GM21360 (cell line): ENCODE data around the gene KCNG2.
"Not testable (repeated sequence)": the region's sequence is repeated elsewhere in the genome, so short reads cannot be mapped to it uniquely, and the experiment has no call there.

Experiments used
- ATAC-seq: cut with Tn5 transposase; IDR thresholded peaks from one replicate; pipeline ENCODE4 v1.9.1; 2021; ENCODE audit warnings: mild to moderate bottlenecking, moderate library complexity; ENCODE audit not compliant: unreplicated experiment

Gene KCNG2

DNA sequence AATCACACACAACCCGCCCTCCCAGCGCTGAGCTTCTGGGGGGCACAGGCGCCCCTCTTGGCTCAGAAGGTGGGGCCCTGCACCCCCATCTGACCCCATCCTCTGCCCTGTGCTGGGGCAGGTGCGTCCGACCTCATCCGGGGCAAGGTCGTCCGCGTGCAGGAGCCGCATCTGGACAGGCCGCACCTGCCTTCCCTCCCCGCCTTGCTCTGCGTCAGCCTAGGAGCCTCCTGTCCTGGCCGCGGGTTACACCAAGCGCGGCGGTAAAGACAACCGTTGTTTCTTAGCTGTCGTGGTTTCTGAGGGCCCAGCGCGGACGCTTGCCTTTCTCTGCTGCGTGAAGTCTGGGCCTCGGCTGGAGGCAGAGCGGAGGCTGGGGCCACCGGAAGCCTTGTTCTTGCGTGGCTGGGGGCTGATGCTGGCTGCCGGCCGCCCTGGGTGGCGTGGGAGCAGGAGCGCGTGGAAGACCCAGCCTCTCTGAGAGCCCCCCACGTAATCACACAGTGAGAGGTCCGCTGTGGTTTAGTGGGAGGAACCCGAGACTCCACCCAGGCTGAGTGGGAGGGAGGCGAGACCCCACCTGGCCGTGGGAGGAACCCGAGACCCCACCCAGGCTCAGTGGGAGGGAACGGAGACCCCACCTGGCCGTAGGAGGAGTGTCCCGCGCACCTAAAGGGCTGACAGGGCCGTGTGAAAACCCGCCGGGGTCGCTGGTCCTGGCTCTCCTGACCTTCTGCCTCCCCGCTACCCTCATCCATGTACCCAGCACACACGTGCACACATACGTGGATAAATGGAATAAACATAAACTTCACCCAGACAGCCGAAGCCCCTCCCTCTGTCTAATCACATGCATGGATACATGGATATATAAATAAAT is 51.8 kb downstream of the KCNG2 start:
- no peak for ATAC-seq

DNA sequence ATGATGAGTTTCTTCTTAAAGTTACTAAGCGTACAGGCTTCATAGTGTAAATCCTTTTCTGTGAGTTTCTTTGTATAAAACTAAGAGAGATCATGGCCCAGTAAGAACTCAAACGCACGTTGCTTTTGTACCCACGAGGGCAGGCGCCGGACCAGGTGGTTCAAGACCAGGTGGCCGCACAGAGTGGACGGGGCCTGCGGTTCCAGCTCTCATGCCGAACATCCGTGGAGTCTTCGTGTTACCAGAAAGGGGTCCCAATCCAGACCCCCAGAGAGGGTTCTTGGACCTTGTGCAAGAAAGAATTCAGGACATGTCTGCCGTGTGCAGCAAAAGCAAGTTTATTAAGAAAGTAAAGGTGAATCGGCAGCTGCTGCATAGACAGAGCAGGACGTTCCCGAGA is 53.0 kb downstream of the KCNG2 start:
- ATAC-seq: no peak

DNA sequence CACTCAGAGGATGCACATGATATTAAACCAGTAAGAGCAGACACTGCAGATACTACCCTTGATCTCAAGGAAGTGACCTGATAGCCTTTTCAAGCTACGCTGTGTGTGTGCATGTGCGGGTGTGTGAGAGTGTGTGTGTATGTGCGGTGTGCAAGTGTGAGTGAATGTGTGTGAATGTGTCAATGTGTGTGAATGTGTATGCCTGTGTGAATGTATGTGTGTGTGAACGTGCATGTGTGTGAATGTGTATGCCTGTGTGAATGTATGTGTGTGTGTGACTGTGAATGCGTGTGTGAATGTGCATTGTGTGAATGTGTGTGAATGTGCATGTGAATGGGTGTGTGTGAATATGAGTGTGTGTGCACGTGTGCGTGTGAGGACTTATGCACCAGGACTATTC is 53.8 kb downstream of the KCNG2 start:
- no peak for ATAC-seq

DNA sequence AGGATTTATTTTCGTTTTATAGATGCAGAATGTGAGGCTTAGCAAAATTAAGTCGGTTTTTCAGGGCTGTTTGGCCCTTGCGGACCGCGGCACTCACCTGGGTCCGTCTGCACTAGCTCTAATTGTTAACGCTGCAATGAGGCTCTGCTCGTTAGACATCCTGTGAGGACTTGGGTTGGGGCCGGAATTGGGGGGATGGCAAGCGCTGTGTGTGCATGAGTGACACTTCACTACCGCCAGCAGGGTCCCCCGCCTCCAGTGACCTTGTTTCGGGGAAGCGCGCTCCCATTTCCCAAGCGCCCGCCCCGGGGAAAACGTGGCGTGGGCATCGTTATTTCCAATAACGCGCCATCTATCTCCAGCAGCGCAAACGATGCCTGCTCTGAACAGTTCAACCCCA is 54.2 kb downstream of the KCNG2 start:
- ATAC-seq: no peak

DNA sequence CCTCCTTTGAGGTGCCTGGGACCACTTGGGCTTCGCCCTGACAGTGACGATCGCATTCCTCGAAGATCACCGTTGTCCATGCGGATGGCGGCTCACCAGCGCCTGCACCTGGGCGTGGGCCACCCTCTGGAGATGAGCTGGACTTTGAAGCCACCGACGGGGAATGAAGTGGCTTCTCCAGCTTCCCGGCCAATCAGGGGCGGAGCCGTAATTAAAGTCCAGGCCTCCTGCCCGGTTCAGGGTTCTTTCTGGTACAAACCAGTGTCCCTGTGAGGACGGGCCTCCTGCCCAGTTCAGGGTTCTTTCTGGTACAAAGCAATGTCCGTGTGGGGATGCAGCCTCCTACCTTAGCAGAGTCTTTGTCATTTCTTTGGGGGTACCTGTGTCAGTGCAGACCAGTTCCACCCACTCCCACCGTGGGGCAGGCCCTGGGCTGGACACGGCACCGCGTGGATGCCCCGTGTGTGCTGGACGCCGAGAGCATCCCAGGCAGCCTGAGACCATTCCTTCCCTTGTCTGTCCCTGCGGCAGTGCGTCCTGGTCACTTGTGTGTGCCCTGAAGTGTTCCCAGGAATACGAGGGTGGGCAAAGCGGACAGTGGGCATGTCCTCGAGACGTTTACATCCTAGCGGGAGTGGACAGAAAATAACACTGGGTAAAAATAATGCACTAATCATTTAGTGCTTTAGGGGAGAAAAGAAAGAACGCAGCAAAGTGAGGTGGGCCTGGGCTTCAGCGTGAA is 55.0 kb downstream of the KCNG2 start:
- no peak for ATAC-seq

DNA sequence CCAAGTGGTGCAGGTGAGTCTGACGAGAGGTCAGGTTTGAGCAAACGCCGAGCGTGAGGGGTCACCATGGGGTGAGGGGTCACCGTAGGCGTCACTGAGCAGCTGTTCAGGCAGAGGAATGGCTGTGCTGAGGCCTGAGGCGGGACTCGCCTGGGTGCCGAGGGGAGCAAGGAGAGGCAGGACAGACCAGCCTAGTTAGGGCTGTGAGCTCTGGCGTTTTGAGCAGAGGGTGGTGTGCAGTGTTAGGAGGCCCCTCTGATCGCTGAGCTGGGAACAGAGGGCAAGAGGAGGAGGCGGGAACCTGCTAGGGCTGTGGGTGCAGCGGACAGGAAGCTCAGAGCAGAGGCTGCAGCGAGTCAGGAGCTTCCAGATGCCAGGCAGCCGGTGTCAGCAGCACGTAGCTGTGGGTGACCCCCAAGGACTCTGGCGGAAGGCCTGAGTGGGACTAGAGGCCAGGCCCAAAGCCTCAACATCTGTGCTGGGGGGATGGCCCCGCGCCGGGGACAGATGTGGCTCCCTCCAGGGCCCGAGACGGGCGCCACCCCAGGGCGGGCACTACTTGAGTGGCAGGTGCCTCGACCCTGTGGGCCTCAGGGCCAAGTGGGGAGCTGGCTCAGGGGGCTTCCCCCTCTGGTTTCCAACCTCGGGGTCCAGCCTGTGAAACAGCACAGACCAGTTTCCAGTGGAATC is 55.7 kb downstream of the KCNG2 start:
- no peak for ATAC-seq

DNA sequence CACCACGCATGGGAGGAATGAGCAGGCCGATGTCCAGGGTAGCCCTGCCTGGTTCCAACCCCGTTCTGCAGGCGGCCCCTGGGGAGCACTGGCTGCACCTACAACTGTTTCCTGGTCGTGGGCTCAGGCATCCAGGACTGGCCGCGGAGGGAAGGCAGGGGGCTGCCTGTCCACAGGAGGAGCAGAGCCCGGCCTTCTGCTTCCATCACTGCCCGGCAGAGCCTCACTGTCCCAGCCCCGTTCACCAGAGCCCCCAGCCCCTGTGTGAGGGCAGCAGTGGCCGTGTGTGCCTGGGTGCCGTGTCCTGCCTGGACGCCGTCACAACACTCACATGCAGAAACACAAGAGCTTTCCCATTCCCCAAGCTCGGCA is 56.2 kb downstream of the KCNG2 start:
- ATAC-seq: no peak

DNA sequence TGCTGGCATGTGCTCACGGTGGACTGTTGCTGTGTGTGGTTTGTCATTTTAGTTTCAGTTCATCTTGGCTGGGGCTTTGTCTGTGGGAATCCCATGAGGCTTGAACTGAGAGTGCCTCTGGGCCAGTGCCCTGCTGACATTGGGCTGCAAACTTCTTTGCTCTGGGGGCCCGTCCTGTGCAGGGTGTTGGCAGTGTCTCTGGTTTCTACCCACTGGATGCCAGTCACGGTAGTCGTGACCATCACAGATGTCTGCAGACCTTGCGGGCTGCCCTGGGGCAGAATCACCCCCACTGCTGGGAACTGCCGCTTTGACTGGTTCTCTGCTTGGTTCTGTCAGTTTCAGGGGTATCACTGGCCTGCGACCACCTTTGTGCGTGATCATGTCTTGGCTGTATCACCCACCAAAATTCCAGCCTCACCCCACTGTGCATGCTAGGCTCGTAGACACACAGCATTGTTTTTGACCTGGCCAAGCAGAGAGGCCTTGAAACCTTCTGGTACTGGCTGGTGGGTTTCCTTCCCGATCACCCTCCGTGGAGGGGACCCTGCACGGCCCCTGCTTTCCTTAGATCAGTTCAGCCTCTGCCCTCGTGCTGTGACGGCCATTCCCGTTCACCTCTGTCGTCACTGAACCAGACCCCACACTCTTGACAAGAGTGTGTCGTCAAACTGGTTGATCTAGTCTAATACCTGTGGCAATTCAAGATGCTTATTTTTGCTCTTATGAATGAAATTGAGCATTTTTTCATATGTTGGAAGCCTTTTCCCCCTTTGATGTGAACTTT is 57.6 kb downstream of the KCNG2 start:
- peak; percentile 80 for ATAC-seq

DNA sequence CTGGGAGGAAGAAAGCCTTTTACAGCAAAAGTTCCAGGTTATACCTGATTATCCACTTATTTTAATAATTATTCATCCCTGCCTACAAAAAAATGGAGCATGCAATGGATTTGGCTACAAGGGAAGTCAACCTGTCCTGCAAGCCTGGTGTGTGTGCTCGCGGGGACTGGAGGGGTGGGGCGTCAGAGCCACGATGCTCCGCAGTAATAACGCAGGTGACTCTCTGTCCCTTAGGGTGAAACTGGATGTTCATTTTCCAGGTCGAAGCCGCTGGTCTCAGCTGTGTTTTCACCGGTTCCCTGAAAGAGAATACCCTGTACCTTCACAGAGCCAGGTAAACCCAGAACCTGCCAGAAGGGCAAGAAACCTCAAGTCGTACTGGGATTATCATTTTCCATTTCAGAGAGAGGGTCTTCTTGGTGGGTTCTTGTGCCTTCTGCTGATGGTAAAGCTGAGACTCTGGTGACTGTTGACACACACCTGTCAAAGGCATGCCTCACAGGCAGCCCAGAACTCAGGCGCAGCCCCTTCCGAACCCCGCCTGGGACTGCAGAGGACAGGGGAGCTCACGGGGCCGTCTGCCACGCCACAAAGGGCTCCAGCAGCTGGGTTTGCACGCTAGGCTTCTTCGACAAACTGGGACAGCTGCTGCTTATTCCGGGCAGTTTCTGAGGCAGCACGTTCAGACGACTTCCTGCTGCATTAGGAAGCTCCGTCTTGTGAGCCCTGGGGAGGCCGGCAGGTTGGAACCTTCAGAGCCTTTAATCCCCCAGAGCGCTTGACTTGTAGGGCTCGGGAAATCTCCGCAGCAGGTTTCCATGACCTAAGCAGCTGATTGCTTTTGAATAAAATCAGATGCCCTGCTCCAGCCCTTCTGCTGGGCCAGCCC is 58.6 kb downstream of the KCNG2 start:
- peak; percentile 52 for ATAC-seq

DNA sequence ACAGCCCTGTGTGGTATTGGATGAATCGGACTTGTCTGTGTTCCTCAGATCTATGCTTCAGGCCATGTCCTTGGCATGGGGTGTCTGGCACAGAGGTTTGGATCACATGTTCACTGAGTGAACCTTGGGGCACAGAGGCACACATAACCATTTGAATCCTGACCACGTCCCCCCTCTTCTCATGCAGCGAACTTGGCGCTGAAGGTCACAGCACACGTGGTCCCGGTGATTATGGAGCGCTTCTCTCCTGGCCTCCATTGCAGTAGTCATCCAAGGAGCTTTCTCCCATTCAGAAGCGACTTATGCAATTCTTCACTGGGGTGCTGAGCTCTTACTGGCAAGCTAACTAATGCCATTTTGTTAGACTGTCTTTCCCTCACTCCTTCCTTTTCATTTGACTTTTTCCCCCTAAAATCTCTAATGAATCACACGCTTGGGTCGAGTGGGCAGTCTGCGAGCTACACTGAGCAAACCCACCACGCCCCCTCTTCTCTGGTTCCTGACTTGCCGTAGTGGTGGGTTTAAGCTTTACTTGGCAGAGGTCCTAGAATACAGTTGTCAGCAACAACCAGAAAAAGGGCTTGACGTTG is 59.4 kb downstream of the KCNG2 start:
- no peak for ATAC-seq

DNA sequence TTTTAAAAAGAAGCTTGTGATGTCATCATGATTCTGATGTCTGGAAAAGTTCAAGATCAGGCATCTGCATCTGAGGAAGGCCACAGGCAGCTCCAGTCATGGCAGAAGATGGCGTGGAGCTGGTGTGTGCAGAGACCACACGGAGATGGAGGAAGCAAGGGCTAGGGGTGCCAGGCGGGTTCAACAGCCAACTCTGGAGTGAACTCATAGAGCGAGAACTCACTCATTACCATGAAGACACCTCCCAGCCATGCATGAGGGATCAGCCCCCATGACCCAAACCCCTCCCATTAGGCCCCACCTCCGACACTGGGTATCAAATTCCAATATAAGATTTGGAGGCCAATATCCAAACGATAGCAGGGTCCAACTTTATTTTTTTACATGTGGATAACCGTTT is 61.6 kb downstream of the KCNG2 start:
- ATAC-seq: no peak

DNA sequence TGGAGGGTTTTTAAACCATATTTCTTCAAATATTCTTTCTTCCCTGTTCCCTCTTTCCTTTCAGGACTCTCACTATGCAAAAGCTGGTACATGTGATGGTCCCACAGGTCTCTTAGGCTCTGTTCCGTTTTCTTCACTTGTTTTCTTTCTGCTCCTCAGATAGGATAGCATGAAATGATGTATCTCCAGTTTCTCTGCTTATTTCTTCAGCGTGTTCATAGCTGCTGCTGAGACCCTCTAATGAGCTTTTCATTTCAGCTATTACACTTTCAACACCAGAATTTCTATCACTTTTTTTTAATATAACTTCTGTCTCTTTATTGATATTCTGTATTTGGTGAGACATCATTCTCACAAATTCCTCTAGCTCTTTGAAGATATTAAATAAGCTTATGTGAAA is 63.9 kb downstream of the KCNG2 start:
- no peak for ATAC-seq

DNA sequence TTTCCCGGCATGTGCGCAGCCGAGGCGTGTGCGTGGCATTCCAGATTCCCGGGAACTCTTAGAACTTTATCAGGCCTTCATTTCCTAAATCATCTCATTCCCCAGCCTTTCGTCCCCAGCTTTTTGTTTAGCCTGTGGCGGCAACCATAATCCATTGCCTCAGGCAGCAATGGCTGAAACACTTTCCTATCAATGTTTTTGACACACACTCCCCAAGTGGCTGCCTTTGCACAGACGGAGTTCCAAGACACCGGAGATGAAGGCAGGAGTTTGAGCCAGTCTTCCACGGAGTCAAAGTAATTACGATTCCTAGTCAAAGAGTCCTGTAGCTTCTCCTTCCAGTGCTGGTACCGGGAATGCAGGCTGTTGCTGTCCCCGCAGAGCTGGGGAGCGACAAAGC is 64.8 kb downstream of the KCNG2 start:
- ATAC-seq: no peak

DNA sequence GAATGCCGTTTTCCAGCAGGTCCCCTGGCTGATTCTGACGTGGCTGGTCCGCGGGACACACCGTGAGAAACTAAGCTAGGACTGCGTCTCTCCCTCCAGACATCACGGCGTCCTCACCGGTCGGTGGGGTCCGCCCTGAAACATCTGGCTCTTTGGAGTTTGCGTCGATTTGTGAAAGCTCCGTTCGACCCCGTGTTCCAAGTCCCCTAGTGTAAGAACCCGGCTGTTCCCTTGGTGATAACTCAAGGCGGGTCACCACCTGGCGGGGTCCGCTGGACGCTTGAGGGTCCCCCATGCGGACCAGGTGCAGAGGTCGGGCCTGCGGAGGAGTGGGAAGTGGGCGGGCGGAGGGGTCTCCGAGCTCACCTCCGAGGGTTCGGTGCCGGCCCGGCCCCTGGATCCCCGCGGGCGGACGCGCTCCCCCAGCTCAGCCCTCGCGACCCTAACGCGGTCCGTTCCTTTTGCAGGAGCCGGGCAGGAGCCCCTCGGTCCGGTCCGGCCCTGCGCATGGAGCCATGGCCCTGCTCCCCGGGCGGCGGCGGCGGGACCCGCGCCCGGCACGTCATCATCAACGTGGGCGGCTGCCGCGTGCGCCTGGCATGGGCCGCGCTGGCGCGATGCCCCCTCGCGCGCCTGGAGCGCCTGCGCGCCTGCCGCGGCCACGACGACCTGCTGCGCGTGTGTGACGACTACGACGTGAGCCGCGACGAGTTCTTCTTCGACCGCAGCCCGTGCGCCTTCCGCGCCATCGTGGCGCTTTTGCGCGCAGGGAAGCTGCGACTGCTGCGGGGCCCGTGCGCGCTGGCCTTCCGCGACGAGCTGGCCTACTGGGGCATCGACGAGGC is 65.6 kb downstream of the KCNG2 start:
- ATAC-seq: no peak

DNA sequence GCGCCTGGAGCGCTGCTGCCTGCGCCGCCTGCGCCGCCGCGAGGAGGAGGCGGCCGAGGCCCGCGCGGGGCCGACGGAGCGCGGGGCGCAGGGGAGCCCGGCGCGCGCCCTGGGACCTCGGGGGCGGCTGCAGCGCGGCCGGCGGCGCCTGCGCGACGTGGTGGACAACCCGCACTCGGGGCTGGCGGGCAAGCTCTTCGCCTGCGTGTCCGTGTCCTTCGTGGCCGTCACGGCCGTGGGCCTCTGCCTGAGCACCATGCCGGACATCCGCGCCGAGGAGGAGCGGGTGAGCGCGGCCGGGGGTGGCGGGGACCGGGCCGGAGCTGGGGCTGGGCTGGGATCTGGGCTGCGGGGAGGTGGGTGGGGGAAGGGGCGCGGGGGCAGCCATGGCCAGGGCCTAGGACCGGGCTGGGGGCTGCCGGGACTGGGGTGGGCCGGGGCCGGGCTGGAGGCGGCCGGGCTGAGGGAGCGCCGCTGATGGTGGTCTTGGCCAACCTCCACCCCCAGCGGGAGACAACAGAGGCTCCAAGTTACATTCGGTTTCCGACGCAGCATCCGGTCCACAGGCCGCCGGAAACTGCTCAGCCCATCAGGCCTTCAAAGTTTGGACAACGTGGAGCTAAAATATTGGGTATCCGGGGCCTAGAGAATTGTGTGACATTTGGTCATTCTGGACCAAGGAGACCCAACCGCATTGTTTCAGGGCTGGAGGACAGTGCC is 66.4 kb downstream of the KCNG2 start:
- ATAC-seq: no peak

DNA sequence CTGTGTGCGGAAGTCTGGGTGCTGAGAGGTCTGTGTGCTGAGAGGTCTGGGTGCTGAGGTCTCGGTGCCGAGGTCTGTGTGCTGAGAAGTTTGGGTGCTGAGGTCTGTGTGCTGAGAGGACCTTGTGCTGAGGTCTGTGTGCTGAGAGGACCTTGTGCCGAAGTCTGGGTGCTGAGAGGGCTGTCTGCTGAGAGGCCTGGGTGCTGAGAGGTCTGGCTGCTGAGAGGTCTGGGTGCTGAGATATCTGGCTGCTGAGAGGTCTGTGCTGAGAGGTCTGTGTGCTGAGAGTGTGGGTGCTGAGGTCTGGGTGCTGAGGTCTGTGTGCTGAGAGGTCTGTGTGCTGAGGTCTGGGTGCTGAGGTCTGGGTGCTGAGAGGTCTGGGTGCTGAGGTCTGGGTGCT is 67.2 kb downstream of the KCNG2 start:
- not testable (repeated sequence) for ATAC-seq

DNA sequence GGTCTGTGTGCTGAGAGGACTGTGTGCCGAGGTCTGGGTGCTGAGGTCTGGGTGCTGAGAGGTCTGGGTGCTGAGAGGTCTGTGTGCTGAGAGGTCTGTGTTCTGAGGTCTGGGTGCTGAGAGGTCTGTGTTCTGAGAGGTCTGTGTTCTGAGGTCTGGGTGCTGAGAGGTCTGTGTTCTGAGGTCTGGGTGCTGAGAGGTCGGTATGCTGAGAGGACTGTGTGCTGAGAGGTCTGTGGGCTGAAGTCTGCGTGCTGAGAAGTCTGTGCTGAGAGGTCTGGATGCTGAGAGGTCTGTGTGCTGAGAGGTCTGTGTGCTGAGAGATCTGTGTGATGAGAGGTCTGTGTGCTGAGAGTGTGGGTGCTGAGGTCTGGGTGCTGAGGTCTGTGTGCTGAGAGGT is 68.2 kb downstream of the KCNG2 start:
- ATAC-seq: not testable (repeated sequence)
